NCI-H187 (cell line): ENCODE results near the gene SLC9A4.
"Not testable (repeated sequence)": the region's sequence is repeated elsewhere in the genome, so short reads cannot be mapped to it uniquely, and the experiment has no call there.

ENCODE experiments used
- DNase-seq, 2 experiments: peaks; one replicate each; lab custom pipeline; 2025; lab: John Stamatoyannopoulos, UW

The SLC9A4 gene

DNA sequence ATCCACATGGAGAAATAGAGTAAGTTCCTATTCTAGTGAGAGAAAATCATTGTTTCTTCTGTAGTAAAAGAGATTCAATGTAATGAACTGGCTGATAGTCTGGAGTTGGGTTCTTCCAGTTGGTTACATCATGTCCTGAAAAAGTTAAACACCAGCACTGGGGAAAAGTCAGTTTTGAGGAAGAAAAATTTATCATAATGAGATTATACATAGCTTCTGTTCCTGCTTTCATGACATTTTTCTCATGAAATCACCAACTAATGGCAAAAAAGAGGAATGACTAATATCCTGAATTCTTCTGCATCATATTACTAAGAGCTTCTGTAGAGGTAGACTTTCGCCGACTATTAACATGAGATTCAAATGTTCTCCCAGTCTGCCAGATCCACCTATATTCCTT lies 77.1 kb downstream of the SLC9A4 start:
- DNase-seq, result no peak

GRCh38 chr2:102551329-102552096 lies 78.5 kb downstream of the SLC9A4 start:
- DNase-seq, result no peak

DNA sequence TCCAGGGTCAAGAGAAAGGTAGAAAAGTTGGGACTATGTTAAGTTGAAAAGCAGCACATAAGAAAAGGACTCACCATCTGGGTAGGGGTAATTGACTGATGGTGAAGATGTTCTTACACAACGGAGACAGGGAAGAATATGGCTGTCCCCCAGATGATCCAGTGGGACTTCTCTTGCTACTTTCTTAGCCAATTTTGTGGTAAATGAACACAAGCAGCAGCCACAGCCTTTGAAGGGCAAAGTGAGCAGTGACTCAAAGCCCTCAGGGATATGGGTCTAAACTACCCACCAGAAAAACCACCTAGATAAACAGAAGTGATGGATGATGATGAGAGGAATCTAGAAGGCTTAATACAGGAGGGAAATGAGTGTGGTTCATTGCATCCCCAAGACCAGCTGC lies 80.6 kb downstream of the SLC9A4 start:
- no peak for DNase-seq

DNA sequence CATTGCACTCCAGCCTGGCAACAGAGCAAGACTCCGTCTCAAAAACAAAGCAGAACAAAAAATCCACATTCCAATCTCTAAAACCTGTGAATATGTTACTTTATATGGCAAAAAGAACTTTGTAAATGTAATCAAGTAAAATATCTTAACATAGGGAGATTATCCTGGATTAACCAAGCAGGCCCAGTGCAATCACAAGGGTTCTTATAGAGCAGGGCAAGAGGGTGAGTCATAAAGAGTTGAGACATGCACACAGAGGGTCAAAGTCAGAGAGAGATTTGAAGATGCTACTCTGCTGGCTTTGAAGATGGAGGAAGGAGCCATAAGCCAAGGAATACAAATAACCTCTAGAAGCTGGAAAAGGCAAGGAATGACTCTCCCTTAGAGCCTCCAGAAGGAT lies 85.4 kb downstream of the SLC9A4 start:
- no peak for DNase-seq

DNA sequence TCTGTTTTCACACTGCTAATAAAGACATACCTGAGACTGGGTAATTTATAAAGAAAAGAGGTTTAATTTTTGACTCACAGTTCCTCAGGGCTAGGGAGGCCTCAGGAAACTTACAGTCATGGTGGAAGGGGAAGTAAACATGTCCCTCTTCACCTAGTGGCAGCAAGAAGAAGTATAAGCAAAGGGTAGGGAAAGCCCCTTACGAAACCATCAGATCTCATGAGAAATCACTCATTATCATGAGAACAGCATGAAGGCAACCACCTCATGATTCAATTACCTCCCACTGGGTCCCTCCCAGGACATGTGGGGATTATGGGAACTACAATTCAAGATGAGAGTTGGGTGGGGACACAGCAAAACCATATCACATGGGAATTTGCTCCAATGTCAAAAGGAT lies 89.5 kb downstream of the SLC9A4 start:
- not testable (repeated sequence) for DNase-seq

- DNase-seq, result no peak
Measured at GRCh38 chr2:102575888-102576287, 102.9 kb downstream of the SLC9A4 start.

DNA sequence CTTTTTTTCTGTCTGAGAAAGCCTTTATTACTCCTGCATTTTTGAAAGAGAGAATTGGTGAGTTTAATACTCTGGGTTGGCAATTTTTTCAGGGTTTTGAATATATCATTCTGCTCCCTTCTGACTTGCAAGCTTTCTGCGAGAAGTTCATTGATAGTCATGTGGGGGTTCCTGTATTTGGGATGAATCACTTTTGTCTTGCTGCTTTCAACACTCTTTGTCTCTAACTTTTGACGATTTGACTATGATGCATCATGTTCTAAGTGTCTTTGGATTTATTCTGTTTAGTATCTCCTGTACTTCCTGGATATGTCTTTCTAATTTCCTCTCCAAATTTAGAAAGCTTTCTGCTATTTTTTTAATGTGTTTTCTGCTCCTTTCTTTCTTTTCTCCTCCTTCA lies 105.3 kb downstream of the SLC9A4 start:
- DNase-seq, result no peak

DNA sequence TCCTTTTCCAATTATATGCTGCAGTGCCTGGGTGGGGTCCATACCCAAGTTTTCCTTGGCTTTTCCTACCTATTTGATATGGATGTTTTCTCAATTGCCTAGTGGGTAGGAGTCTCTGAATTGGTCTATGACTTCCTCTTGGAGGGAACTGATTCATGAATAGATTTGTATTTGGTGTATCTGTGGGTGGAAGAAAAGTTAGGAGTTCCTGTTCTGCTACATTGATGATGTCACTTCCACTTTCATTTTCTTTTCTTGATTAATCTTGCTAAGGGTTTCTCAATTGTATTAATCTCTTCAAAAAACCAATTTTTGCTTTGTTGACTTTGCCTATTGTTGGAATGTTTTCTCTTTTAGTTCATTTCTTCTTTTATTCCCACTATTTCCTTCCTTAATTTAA lies 108.9 kb downstream of the SLC9A4 start:
- DNase-seq, result no peak

- no peak for DNase-seq
Measured at GRCh38 chr2:102582845-102583244, 109.8 kb downstream of the SLC9A4 start.
